GM12878 (cell line): Measurements from ENCODE around the gene FRMD3. TPM values are rescaled to one million over a fixed set of nuclear protein-coding genes. Genes with fewer than 3 reads are reported as not detected.

Source experiments
- ATAC-seq: fragments of 200-7000 bp; cut with Tn5 transposase; 3 replicates; pipeline ENCODE4 v1.9.1; 2020; ENCODE audit warnings: mild to moderate bottlenecking, moderate library complexity
- BruUV-seq: library from RNA; stranded (reverse); fragments of 400-500 nt; replicated peaks from 2 replicates; lab custom pipeline; 2021; lab: Mats Ljungman, UMichigan
- CTCF ChIA-PET: fragments of 300-600 bp; sonication (Branson Sonifier 250); formaldehyde crosslinking; extraction: SDS; loops from one replicate; lab custom pipeline; 2021; ENCODE audit warnings: inconsistent platforms; lab: Yijun Ruan, JAX
- POLR2A ChIA-PET: fragments of 350-600 bp; formaldehyde crosslinking; extraction: SDS; loops from one replicate; lab custom pipeline; 2021; ENCODE audit warnings: inconsistent platforms; lab: Charles Lee
- RAD21 ChIA-PET: fragments of 300-600 bp; sonication (Branson Sonifier 250); formaldehyde crosslinking; loops from one replicate; lab custom pipeline; 2023; ENCODE audit warnings: antibody characterized with exemption; ENCODE audit not compliant: unreplicated experiment; lab: Charles Lee
- SMC1A ChIA-PET: fragments of 300-600 bp; sonication (Branson Sonifier 250); formaldehyde crosslinking; loops from one replicate; lab custom pipeline; 2023; ENCODE audit not compliant: unreplicated experiment, uncharacterized antibody; lab: Charles Lee
- DNase-seq: peaks from one replicate; pipeline ENCODE4 v3.0.0-alpha.2; 2011; ENCODE audit warnings: low read depth, low spot score
- FAIRE-seq: peaks from 3 replicates; lab custom pipeline; 2011; peaks lifted over from hg19 to GRCh38; lab: Jason Lieb, UNC
- H2AFZ ChIP-seq: 2 replicates; pipeline ENCODE4 v1.6.0; 2011; ENCODE audit warnings: low read depth, low read length, control low read depth; ENCODE audit not compliant: control insufficient read depth
- H3K27ac ChIP-seq: 2 replicates; pipeline ENCODE4 v1.5.1; 2011; ENCODE audit warnings: control low read depth; ENCODE audit not compliant: control insufficient read depth, insufficient read depth
- H3K27me3 ChIP-seq, 2 experiments: replicated peaks in 1 of 2; 2 replicates each; pipeline versions ENCODE4 v1.6.0 to v1.6.1; 2011; ENCODE audit warnings: low read length in 1 of 2; ENCODE audit not compliant: control insufficient read depth in 2 of 2, insufficient read depth in 2 of 2
- H3K36me3 ChIP-seq, 2 experiments: 2 replicates each; pipeline ENCODE4 v1.5.1; 2011; ENCODE audit warnings: low read length in 1 of 2; ENCODE audit not compliant: control insufficient read depth in 2 of 2, insufficient read depth in 2 of 2
- H3K4me1 ChIP-seq: 2 replicates; pipeline ENCODE4 v1.6.1; 2011; ENCODE audit warnings: mild to moderate bottlenecking, low read length, moderate library complexity, mixed read lengths; ENCODE audit not compliant: control insufficient read depth, insufficient read depth
- H3K4me2 ChIP-seq: 2 replicates; pipeline ENCODE4 v1.6.0; 2011; ENCODE audit warnings: control low read depth; ENCODE audit not compliant: control insufficient read depth, insufficient read depth
- H3K4me3 ChIP-seq: fragments of 200-600 bp; sonication (generic); 2 replicates; pipeline ENCODE4 v1.5.1; 2016
- H3K79me2 ChIP-seq: 2 replicates; pipeline ENCODE4 v1.6.0; 2011; ENCODE audit warnings: low read length; ENCODE audit not compliant: control insufficient read depth, insufficient read depth
- H3K9ac ChIP-seq: 2 replicates; pipeline ENCODE4 v1.8.0; 2011; ENCODE audit warnings: low read length, control low read depth, mixed read lengths; ENCODE audit not compliant: control insufficient read depth, insufficient read depth
- H3K9me3 ChIP-seq: replicated peaks from 3 replicates; pipeline ENCODE4 v1.5.1; 2011; ENCODE audit warnings: mild to moderate bottlenecking, low read length; ENCODE audit not compliant: control insufficient read depth, insufficient read depth
- H4K20me1 ChIP-seq: 2 replicates; pipeline ENCODE4 v1.6.0; 2011; ENCODE audit not compliant: control insufficient read depth, insufficient read depth
- CBX5 ChIP-seq: sonication (generic); IDR thresholded peaks from 2 replicates; pipeline ENCODE4 v1.6.1; 2016; ENCODE audit warnings: low read depth, moderate library complexity, mild to moderate bottlenecking, inconsistent platforms
- EGR1 ChIP-seq, 2 experiments: IDR thresholded peaks; 1 replicate in 1 of 2; 2 replicates in 1 of 2; pipeline ENCODE4 v1.6.1; 2011 to 2012; ENCODE audit warnings: low read depth in 2 of 2, low read length in 2 of 2, borderline replicate concordance in 1 of 2, mild to moderate bottlenecking in 1 of 2, moderate library complexity in 1 of 2
- EZH2 ChIP-seq: IDR thresholded peaks from 2 replicates; pipeline ENCODE4 v1.6.1; 2012; ENCODE audit warnings: low read depth, mild to moderate bottlenecking, control low read depth, inconsistent platforms, low read length, borderline replicate concordance; ENCODE audit not compliant: control insufficient read depth
- KLF5 ChIP-seq: fragments of 450-650 bp; IDR thresholded peaks from 2 replicates; pipeline ENCODE4 v1.6.1; 2014; ENCODE audit warnings: mild to moderate bottlenecking; ENCODE audit not compliant: partially characterized antibody
- MTA3 ChIP-seq: IDR thresholded peaks from 2 replicates; pipeline ENCODE4 v1.6.1; 2012; ENCODE audit warnings: low read length, inconsistent platforms, borderline replicate concordance
- NRF1 ChIP-seq: conservative IDR thresholded peaks from 2 replicates; pipeline ENCODE4 v1.6.1; 2011; ENCODE audit warnings: mild to moderate bottlenecking, low read depth, low read length, improper control_type of control experiment
- PAX8 ChIP-seq: fragments of 450-650 bp; IDR thresholded peaks from 2 replicates; pipeline ENCODE4 v1.6.1; 2017; ENCODE audit warnings: mild to moderate bottlenecking, moderate library complexity
- SMAD1 ChIP-seq: fragments of 450-650 bp; IDR thresholded peaks from 2 replicates; pipeline ENCODE4 v1.6.1; 2018; ENCODE audit warnings: mild to moderate bottlenecking, low read depth; ENCODE audit not compliant: partially characterized antibody
- SUPT20H ChIP-seq: IDR thresholded peaks from 2 replicates; pipeline ENCODE4 v1.6.1; 2011; ENCODE audit warnings: low read depth, mild to moderate bottlenecking, low read length, moderate library complexity, borderline replicate concordance; ENCODE audit not compliant: control insufficient read depth
- WRNIP1 ChIP-seq: IDR thresholded peaks from 2 replicates; pipeline ENCODE4 v1.6.1; 2011; ENCODE audit warnings: low read depth, low read length, improper control_type of control experiment, borderline replicate concordance
- WGBS: methylation state at CpG from one replicate; pipeline ENCODE4 v1.1.6; 2016; ENCODE audit warnings: low lambda C conversion rate; ENCODE audit not compliant: insufficient replicate concordance, insufficient coverage; ENCODE audit errors: missing lambda C conversion rate; 5-methylcytosine and 5-hydroxymethylcytosine counted together
- in situ Hi-C: fragments of 300-500 bp; cut with MboI; formaldehyde crosslinking; loops from 9 replicates; pipeline ENCODE4 v1.14.3; 2018; ENCODE audit warnings: mixed read lengths
- intact Hi-C: fragments of 100-400 bp; cut with micrococcal nuclease; formaldehyde crosslinking; loops from one replicate; pipeline ENCODE4 v1.14.2; 2022; ENCODE audit not compliant: unreplicated experiment
- polyA plus RNA-seq, 11 experiments: library from polyadenylated mRNA; depleted of rRNA in 4 of 11; unstranded in 6 of 11; stranded (reverse) in 5 of 11; fragments of >200 nt; fragmentation: Nextera tagmentation in 4 of 11; fragmentation: Illumina TruSeq in 1 of 11; extraction: Ambion mirVana in 4 of 11; extraction: Trizol in 1 of 11; gene quantifications; 1 replicate in 1 of 11; 2 replicates in 10 of 11; pipeline versions ENCODE4 v1.2.1 to v1.2.3, GENCODE V29; 2011 to 2016; ENCODE audit warnings: inconsistent platforms in 2 of 11, missing spikeins in 2 of 11, low read depth in 1 of 11
- total RNA-seq, 4 experiments: library from RNA; depleted of rRNA in 3 of 4; stranded (reverse); fragments of >200 nt in 3 of 4; fragmentation: Illumina TruSeq in 1 of 4; extraction: Trizol in 1 of 4; gene quantifications; 2 replicates each; pipeline versions ENCODE4 v1.2.1 to v1.2.3, GENCODE V29; 2013 to 2021
- TF ChIP-seq, protein P1 (sequence below): fragments of 450-650 bp; IDR thresholded peaks from 2 replicates; pipeline ENCODE4 v1.6.1; 2017; ENCODE audit warnings: antibody characterized with exemption, mild to moderate bottlenecking, moderate library complexity
- TF ChIP-seq, protein P2 (sequence below): fragments of 450-650 bp; IDR thresholded peaks from 2 replicates; pipeline ENCODE4 v1.6.1; 2018; ENCODE audit warnings: borderline replicate concordance, mild to moderate bottlenecking; ENCODE audit not compliant: partially characterized antibody
- TF ChIP-seq, protein P3 (sequence below): fragments of 450-650 bp; formaldehyde crosslinking; IDR thresholded peaks from 2 replicates; pipeline ENCODE4 v1.5.0; 2022; ENCODE audit warnings: mild to moderate bottlenecking, missing genetic modification characterization

The FRMD3 gene
- total and polyA plus RNA-seq, 10 of the 15 experiments (the other 5 are each of a cell fraction or from before 2014, with no cell fraction given) = 0.04 to 0.68 (median 0.21) TPM; not detected in 1

DNA sequence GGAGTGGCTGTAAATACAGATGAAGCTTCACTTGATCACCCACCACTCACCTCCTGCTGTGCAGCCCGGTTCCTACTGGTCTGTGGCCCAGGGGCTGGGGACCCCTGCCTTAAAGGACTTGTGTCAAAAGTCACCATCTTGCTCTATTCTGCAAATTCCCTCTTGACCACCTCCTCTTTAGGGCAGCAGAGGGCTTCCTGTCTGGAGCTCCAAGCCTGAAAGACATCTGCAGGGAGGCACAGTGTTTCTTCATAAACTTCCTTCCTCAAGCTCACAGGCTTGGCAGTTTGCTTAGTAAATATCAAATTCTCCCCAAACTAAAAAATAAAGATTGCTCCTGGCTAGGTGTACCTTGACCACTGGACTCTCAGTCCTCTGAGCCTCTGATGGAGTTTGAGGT, 104.4 kb downstream of the FRMD3 start:
- no peak for ATAC-seq
- BruUV-seq = no TSS peak
- H2AFZ ChIP-seq = no peak overlapping the region
- no peak for TF ChIP-seq SMAD1
- TF ChIP-seq EZH2 = no peak
- no peak for TF ChIP-seq PAX8
- TF ChIP-seq NRF1 = no peak
- TF ChIP-seq KLF5 = no peak
- TF ChIP-seq, protein P1, sequence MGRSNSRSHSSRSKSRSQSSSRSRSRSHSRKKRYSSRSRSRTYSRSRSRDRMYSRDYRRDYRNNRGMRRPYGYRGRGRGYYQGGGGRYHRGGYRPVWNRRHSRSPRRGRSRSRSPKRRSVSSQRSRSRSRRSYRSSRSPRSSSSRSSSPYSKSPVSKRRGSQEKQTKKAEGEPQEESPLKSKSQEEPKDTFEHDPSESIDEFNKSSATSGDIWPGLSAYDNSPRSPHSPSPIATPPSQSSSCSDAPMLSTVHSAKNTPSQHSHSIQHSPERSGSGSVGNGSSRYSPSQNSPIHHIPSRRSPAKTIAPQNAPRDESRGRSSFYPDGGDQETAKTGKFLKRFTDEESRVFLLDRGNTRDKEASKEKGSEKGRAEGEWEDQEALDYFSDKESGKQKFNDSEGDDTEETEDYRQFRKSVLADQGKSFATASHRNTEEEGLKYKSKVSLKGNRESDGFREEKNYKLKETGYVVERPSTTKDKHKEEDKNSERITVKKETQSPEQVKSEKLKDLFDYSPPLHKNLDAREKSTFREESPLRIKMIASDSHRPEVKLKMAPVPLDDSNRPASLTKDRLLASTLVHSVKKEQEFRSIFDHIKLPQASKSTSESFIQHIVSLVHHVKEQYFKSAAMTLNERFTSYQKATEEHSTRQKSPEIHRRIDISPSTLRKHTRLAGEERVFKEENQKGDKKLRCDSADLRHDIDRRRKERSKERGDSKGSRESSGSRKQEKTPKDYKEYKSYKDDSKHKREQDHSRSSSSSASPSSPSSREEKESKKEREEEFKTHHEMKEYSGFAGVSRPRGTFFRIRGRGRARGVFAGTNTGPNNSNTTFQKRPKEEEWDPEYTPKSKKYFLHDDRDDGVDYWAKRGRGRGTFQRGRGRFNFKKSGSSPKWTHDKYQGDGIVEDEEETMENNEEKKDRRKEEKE = no peak
- no peak for TF ChIP-seq MTA3
- no peak for TF ChIP-seq EGR1 (IDR thresholded peaks at IDR 0.05; ENCODE audit: borderline replicate concordance in 1 of 2, low read depth in 2 of 2, low read length in 2 of 2)
- TF ChIP-seq WRNIP1 = no peak
- TF ChIP-seq, protein P2, sequence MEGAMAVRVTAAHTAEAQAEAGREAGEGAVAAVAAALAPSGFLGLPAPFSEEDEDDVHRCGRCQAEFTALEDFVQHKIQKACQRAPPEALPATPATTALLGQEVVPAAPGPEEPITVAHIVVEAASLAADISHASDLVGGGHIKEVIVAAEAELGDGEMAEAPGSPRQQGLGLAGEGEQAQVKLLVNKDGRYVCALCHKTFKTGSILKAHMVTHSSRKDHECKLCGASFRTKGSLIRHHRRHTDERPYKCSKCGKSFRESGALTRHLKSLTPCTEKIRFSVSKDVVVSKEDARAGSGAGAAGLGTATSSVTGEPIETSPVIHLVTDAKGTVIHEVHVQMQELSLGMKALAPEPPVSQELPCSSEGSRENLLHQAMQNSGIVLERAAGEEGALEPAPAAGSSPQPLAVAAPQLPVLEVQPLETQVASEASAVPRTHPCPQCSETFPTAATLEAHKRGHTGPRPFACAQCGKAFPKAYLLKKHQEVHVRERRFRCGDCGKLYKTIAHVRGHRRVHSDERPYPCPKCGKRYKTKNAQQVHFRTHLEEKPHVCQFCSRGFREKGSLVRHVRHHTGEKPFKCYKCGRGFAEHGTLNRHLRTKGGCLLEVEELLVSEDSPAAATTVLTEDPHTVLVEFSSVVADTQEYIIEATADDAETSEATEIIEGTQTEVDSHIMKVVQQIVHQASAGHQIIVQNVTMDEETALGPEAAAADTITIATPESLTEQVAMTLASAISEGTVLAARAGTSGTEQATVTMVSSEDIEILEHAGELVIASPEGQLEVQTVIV = no peak
- TF ChIP-seq CBX5 = no peak
- TF ChIP-seq, protein P3, sequence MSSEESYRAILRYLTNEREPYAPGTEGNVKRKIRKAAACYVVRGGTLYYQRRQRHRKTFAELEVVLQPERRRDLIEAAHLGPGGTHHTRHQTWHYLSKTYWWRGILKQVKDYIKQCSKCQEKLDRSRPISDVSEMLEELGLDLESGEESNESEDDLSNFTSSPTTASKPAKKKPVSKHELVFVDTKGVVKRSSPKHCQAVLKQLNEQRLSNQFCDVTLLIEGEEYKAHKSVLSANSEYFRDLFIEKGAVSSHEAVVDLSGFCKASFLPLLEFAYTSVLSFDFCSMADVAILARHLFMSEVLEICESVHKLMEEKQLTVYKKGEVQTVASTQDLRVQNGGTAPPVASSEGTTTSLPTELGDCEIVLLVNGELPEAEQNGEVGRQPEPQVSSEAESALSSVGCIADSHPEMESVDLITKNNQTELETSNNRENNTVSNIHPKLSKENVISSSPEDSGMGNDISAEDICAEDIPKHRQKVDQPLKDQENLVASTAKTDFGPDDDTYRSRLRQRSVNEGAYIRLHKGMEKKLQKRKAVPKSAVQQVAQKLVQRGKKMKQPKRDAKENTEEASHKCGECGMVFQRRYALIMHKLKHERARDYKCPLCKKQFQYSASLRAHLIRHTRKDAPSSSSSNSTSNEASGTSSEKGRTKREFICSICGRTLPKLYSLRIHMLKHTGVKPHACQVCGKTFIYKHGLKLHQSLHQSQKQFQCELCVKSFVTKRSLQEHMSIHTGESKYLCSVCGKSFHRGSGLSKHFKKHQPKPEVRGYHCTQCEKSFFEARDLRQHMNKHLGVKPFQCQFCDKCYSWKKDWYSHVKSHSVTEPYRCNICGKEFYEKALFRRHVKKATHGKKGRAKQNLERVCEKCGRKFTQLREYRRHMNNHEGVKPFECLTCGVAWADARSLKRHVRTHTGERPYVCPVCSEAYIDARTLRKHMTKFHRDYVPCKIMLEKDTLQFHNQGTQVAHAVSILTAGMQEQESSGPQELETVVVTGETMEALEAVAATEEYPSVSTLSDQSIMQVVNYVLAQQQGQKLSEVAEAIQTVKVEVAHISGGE (CRISPR knock-in tag) = no peak
- no peak for TF ChIP-seq SUPT20H

More for the DNA sequence above, 104.4 kb downstream of the FRMD3 start:
- intact Hi-C loops (no loop called here), in situ Hi-C loops (no loop called here)
- no peaks in the 10 kb centered on the region for H3K36me3 ChIP-seq
- ChIA-PET RAD21 (no interaction called here), SMC1A (no interaction called here), CTCF (interaction anchor here (1.0 kb wide), 1 partner anchor 14 kb away, joined by 3 read pairs; no protein-coding TSS in a partner anchor), POLR2A (no interaction called here)
- no peaks in the 10 kb centered on the region for H4K20me1 ChIP-seq
- no peak overlapping the region for H3K4me3 ChIP-seq
- H3K4me1 ChIP-seq = no peaks in the 10 kb centered on the region
- FAIRE-seq = no peak
- no peaks in the 10 kb centered on the region for H3K27me3 ChIP-seq
- H3K9me3 ChIP-seq = no peaks in the 10 kb centered on the region
- H3K79me2 ChIP-seq = no peaks in the 10 kb centered on the region
- H3K27ac ChIP-seq = no peak overlapping the region
- H3K9ac ChIP-seq = no peak overlapping the region
- 40% methylated on average over 1 of the region's 1 CpG for WGBS
- no peak overlapping the region for H3K4me2 ChIP-seq
- no peak for DNase-seq
